GM10266 (cell line): ENCODE results near the gene BRINP1.

Experiments
- DNase-seq: peaks from one replicate; pipeline ENCODE4 v3.0.0; 2012; ENCODE audit errors: extremely low spot score
- CTCF ChIP-seq: IDR thresholded peaks from 2 replicates; pipeline ENCODE4 v1.5.1; 2012; ENCODE audit warnings: mild to moderate bottlenecking, low read depth; ENCODE audit not compliant: control insufficient read depth, insufficient read depth; ENCODE audit errors: missing control alignments

Gene BRINP1

DNA sequence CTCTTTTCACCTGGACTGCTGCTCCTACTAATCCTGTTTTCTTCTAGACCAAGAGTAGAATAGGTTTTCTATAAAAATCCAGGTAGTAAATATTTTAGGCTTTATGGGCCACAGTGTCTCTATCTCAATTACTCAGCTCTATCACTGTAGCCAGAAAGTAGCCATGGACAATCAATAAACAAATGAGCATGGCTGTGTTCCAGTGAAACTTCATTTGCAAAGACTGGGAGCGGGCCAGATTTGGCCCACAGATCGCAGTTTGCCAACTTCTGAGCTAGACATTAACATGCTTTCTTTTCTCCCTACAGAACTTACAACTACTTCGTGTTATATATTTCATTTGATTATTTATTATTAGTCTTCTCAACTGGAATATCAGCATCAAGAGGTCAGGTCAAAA is 30.2 kb downstream of the BRINP1 start:
- no peak for TF ChIP-seq CTCF
- DNase-seq, result no peak

- TF ChIP-seq CTCF, result no peak
- no peak for DNase-seq
Measured at GRCh38 chr9:119337573-119337972, 31.7 kb downstream of the BRINP1 start.

GRCh38 chr9:119334745-119335144 is 34.5 kb downstream of the BRINP1 start:
- no peak for TF ChIP-seq CTCF
- no peak for DNase-seq

DNA sequence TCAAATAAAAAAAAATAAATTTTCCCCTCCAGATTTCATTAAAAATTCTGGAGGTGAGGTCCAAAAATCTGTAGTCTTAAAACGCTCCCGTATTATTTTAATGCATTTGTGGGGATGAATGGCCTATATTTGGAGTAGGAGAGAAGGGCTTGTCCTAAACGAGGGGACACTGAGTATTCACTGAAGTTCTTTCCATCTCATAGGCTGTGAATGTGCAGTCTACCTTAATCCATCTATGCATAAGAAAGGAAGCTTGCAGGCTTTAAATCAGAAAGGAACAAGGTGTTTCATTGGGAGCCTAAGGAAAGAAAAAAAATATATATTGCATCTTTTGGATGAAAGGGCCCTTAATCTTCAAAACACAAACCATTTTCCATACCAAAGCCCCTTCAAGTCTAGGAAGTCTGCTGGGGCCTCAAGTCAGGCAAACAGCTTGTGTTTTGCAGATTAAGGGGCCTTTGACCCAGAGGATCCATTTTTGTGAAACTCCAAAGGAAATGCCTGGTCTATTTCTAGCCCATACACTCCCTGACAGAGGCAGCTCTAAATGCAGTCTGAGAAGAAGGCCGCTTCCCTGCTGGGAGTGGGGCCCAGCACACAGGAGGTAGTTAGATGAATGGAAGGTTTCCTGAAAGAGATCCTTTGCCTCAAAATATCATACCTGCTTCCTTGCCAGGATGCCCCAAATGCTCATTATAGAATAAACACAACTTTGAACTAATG is 35.6 kb downstream of the BRINP1 start:
- no peak for TF ChIP-seq CTCF

DNA sequence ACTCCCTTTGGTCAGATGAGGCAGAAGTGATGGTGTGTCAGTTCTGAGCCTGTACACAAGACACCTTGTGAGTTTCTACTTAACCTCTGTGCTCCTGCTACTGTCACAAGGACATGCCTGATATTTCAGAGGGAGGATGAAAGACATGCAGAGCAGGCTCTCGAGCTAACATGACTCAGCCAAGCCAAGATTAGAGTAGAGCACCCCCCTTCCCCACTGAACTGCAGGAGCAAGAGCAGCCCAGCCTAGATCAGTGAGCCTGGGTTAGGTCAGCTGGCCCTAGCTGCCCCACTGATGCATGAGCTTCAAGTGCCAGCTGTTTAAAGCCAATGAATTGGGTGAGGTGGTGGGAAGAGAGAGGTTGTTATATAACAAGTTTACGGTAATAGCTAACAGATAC is 36.7 kb downstream of the BRINP1 start:
- DNase-seq, result no peak
- no peak for TF ChIP-seq CTCF

More for the DNA sequence above, 35.6 kb downstream of the BRINP1 start:
- DNase-seq, result no peak

DNA sequence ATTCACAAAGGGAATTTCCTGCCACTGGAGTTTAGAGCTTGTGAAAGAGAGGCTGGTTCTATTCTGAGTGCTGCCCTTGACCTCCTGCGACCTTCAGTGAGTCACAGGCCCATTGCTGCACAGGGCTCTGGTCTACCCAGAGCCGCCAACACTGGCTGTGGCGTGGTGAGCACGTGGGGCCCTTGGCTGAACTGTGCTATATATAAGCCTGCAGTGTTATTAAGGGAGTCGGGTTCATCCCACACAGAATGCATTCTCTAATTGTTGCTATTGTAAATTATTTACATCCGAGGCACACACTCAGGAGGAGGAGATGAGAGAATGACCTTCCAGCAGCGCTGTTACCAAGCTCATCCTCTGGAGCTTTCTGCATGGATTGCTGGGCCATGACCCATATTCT is 47.1 kb downstream of the BRINP1 start:
- no peak for TF ChIP-seq CTCF
- DNase-seq, result no peak

GRCh38 chr9:119318371-119318770 is 50.9 kb downstream of the BRINP1 start:
- no peak for DNase-seq
- TF ChIP-seq CTCF, result no peak
